ENCODE data around the gene NPVF.

NPVF gene

DNA sequence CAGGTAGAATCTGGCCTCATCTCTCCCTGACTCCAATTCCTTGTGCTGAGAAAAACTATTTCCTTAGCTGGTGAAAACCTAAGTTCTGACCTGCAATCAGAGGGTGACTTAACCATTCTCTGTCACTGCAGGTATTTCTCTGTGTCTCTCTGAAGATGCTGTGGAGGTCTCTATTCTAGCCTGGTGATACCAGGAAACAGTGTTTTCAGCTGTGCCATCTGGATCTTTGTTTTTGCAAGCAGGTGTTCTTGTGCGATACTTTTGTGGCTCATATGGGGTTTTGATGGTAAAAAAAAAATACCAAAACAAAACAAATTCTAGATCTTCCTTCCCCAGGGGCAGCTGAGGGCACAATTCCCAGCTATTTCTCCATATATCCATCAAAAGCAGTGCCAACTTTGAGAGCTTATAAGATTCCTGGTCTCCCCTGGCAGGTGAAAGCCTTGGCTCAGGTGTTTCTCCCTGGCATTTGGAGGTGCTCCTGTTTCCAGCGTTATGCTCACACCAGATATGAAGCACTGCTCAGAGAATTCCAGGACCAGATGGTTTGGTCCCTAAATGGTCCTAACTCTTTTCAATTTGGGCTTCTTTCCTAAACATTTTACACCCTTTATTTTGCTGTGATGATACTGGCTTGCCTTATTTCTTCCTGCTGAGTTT is 9.9 kb upstream of the NPVF start:
- DNase-seq (ENCODE audit: extremely low read depth, low read depth) = no peak
- no peak overlapping the region for H3K4me3 ChIP-seq (replicated peaks; ENCODE audit: low read depth, low read length)
- no peak for TF ChIP-seq CTCF (IDR thresholded peaks at IDR 0.05; ENCODE audit: low read depth, low read length, missing control alignments)

GRCh38 chr7:25235471-25235870 is 7.2 kb upstream of the NPVF start:
- TF ChIP-seq CTCF (IDR thresholded peaks at IDR 0.05; ENCODE audit: low read depth, low read length, missing control alignments) = no peak

GRCh38 chr7:25234336-25234735 is 6.0 kb upstream of the NPVF start:
- H3K4me3 ChIP-seq (replicated peaks; ENCODE audit: low read depth, low read length) = no peak overlapping the region
- no peak for DNase-seq (ENCODE audit: extremely low read depth, low read depth)
- TF ChIP-seq CTCF (IDR thresholded peaks at IDR 0.05; ENCODE audit: low read depth, low read length, missing control alignments) = no peak

More at GRCh38 chr7:25235471-25235870, 7.2 kb upstream of the NPVF start:
- no peak for DNase-seq (ENCODE audit: extremely low read depth, low read depth)
- no peak overlapping the region for H3K4me3 ChIP-seq (replicated peaks; ENCODE audit: low read depth, low read length)

DNA sequence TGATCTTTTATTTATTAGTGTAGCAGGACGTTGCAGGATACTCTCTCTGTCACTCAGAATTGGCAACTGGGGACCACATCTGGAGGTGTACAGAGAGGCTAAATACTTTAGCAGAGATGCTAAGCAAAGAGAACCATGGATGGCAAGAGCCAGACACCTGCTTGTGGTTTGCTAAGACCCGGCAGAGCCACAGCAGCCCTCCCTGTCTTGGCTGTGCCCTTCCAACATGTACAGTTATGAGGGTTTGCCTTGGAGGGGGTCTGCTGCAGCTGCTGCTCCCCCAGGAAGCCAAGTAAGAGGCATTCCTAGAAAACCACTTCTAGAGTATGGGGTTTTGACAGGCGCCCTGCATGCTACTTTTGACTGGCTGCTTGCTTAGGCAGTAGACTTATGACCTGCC is 5.1 kb downstream of the NPVF start:
- no peak overlapping the region for H3K4me3 ChIP-seq (replicated peaks; ENCODE audit: low read depth, low read length)
- no peak for TF ChIP-seq CTCF (IDR thresholded peaks at IDR 0.05; ENCODE audit: low read depth, low read length, missing control alignments)
- no peak for DNase-seq (ENCODE audit: extremely low read depth, low read depth)

GRCh38 chr7:25222666-25223065 is 5.6 kb downstream of the NPVF start:
- H3K4me3 ChIP-seq (replicated peaks; ENCODE audit: low read depth, low read length) = no peak overlapping the region
- DNase-seq (ENCODE audit: extremely low read depth, low read depth) = no peak
- TF ChIP-seq CTCF (IDR thresholded peaks at IDR 0.05; ENCODE audit: low read depth, low read length, missing control alignments) = no peak

DNA sequence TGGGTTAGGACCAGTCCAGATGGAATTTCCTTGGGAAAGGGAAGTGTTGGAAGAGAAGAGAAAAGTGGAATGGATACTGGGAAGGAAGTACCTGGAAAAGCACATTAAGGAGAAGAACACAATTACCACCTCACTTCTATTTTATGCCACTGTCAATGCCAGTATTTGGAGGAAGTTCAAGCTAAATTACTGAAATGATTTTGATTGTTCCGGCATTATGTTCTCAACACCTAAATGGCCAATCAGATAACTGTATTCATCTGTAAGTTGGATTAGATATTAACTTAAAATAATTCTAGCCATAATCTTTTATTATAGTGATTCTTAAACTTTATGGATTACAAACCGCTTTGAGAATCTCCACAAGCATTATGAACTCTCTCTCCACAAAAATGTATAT is 7.3 kb downstream of the NPVF start:
- H3K4me3 ChIP-seq (replicated peaks; ENCODE audit: low read depth, low read length) = no peak overlapping the region
- no peak for TF ChIP-seq CTCF (IDR thresholded peaks at IDR 0.05; ENCODE audit: low read depth, low read length, missing control alignments)
- DNase-seq (ENCODE audit: extremely low read depth, low read depth) = no peak

DNA sequence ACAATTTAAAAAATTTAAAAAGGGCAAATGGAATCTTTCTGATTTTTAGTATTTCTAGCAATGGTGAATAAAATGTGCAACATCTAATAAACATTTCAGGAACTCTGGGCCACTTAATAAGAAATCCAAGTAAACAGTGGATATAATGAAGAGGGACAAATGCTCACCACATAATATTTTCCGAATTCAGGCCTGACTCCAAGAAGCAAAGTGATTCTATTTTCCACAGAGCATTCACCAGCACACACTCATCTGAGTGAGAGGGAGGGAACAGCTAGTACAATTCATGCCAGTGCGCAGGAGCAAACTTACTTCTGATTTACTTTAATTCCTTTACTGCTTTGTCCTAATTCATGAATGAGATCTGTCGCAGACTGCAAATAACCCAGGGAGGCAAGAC is 10.1 kb downstream of the NPVF start:
- DNase-seq (ENCODE audit: extremely low read depth, low read depth) = no peak
- no peak for TF ChIP-seq CTCF (IDR thresholded peaks at IDR 0.05; ENCODE audit: low read depth, low read length, missing control alignments)
- no peak overlapping the region for H3K4me3 ChIP-seq (replicated peaks; ENCODE audit: low read depth, low read length)
